ENCODE measurements around the gene VAPA.
A peak's percentile ranks its signal among the peaks of the same experiment; 100 is the strongest.
"Not testable (repeated sequence)": the region's sequence is repeated elsewhere in the genome, so short reads cannot be mapped to it uniquely, and the experiment has no call there.

The VAPA gene

DNA sequence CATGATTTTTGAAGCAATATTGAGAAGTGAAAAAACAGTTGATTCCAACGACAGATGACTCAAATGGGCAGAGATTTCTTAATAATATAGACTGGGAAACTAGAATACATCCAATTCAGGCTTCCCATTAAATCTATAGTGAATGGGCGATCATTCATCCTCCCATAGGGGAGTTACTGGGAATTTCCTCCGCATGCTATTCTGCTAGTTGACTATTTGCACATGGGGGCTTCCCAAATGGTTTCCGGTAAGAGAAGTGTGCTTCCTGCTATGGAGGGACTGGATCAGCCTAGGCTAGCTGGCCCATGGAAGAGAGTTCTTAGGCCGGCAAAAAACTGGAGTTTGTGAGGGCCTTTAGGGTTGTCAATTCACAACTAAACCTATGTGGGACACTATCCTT is 2.6 kb upstream of the VAPA start:
- Histone ChIP-seq H3K27me3 (ENCODE audit: insufficient read depth, poor library complexity, severe bottlenecking) (no peaks in the 10 kb centered on the region), H3K27ac (replicated peaks) (no peak overlapping the region), H3K4me3 (replicated peaks; ENCODE audit: insufficient read depth, low read length) (no peak overlapping the region)
- DNase-seq (ENCODE audit: low read depth in 1 of 2, low spot score in 1 of 2): no peak
- TF ChIP-seq GABPA (IDR thresholded peaks at IDR 0.05; ENCODE audit: low read depth) (no peak), SPI1 (IDR thresholded peaks at IDR 0.05; ENCODE audit: borderline replicate concordance, low read depth) (no peak), POLR2AphosphoS5 (IDR thresholded peaks at IDR 0.05; ENCODE audit: low read depth) (no peak)
- TF ChIP-seq, protein P1, sequence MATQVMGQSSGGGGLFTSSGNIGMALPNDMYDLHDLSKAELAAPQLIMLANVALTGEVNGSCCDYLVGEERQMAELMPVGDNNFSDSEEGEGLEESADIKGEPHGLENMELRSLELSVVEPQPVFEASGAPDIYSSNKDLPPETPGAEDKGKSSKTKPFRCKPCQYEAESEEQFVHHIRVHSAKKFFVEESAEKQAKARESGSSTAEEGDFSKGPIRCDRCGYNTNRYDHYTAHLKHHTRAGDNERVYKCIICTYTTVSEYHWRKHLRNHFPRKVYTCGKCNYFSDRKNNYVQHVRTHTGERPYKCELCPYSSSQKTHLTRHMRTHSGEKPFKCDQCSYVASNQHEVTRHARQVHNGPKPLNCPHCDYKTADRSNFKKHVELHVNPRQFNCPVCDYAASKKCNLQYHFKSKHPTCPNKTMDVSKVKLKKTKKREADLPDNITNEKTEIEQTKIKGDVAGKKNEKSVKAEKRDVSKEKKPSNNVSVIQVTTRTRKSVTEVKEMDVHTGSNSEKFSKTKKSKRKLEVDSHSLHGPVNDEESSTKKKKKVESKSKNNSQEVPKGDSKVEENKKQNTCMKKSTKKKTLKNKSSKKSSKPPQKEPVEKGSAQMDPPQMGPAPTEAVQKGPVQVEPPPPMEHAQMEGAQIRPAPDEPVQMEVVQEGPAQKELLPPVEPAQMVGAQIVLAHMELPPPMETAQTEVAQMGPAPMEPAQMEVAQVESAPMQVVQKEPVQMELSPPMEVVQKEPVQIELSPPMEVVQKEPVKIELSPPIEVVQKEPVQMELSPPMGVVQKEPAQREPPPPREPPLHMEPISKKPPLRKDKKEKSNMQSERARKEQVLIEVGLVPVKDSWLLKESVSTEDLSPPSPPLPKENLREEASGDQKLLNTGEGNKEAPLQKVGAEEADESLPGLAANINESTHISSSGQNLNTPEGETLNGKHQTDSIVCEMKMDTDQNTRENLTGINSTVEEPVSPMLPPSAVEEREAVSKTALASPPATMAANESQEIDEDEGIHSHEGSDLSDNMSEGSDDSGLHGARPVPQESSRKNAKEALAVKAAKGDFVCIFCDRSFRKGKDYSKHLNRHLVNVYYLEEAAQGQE (IDR thresholded peaks at IDR 0.05; ENCODE audit: insufficient replicate concordance, low read depth): no peak
- TF ChIP-seq, protein P2, sequence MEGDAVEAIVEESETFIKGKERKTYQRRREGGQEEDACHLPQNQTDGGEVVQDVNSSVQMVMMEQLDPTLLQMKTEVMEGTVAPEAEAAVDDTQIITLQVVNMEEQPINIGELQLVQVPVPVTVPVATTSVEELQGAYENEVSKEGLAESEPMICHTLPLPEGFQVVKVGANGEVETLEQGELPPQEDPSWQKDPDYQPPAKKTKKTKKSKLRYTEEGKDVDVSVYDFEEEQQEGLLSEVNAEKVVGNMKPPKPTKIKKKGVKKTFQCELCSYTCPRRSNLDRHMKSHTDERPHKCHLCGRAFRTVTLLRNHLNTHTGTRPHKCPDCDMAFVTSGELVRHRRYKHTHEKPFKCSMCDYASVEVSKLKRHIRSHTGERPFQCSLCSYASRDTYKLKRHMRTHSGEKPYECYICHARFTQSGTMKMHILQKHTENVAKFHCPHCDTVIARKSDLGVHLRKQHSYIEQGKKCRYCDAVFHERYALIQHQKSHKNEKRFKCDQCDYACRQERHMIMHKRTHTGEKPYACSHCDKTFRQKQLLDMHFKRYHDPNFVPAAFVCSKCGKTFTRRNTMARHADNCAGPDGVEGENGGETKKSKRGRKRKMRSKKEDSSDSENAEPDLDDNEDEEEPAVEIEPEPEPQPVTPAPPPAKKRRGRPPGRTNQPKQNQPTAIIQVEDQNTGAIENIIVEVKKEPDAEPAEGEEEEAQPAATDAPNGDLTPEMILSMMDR (IDR thresholded peaks at IDR 0.05; ENCODE audit: insufficient read depth, low read length): no peak

DNA sequence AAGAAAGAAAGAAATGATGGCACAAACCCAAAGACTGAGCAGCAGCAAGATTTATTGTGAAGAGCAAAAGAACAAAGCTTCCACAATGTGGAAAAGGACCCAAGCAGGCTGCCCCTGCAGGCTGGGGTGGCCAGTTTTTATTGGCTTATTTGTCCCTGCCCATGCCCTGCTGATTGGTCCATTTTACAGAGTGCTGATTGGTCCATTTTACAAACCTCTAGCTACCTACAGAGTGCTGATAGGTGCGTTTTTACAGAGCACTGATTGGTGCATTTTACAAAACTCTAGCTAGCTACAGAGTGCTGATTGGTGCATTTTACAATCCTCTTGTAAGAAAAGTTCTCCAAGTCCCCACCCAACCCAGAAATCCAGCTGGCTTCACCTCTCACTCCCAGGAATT is 1.5 kb upstream of the VAPA start:
- not testable (repeated sequence) for H3K27ac ChIP-seq (replicated peaks); H3K27me3 ChIP-seq (ENCODE audit: insufficient read depth, poor library complexity, severe bottlenecking); DNase-seq (ENCODE audit: low read depth in 1 of 2, low spot score in 1 of 2); H3K4me3 ChIP-seq (replicated peaks; ENCODE audit: insufficient read depth, low read length)

DNA sequence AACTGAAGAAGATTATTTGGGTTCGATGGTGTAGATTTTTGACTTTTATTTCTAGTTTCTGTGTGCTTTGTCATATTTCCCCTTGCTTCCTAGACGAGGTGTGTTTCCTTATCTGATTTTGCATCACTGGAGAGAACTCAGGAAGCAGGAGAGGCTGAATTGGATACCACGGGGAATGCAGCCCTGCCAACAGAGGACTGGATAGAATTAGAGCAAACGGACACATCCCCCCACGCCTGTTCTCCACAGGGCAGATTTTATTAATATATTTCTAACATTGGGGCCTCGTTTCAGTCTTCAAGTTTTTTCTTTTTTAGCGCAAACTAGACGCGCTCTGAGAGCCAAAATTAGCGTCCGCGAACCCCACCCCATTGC is 678 bp upstream of the VAPA start:
- Histone ChIP-seq H3K27me3 (ENCODE audit: insufficient read depth, poor library complexity, severe bottlenecking) (no peaks in the 10 kb centered on the region), H3K27ac (replicated peaks) (peak overlapping the region; percentile 88), H3K4me3 (replicated peaks; ENCODE audit: insufficient read depth, low read length) (peak overlapping the region; percentile 75)
- TF ChIP-seq, protein P2 (IDR thresholded peaks at IDR 0.05; ENCODE audit: insufficient read depth, low read length): no peak
- TF ChIP-seq GABPA (IDR thresholded peaks at IDR 0.05; ENCODE audit: low read depth) (no peak), SPI1 (IDR thresholded peaks at IDR 0.05; ENCODE audit: borderline replicate concordance, low read depth) (no peak), POLR2AphosphoS5 (IDR thresholded peaks at IDR 0.05; ENCODE audit: low read depth) (no peak)
- TF ChIP-seq, protein P1 (IDR thresholded peaks at IDR 0.05; ENCODE audit: insufficient replicate concordance, low read depth): no peak
- no peak for DNase-seq (ENCODE audit: low read depth in 1 of 2, low spot score in 1 of 2)

DNA sequence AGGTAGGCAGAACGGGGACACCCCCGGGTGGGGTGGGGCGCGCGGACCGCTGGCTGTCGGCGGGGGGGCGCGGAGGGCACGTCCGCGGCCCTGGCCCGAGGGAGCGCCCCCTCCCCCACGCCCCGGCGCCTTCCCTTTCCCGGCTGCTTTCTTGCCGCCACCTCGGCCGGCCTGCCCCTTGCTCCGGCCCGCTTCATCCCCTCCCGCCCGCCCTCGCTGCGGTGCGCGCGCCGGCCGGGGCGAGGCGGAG is 443 bp downstream of the VAPA start:
- TF ChIP-seq GABPA (IDR thresholded peaks at IDR 0.05; ENCODE audit: low read depth): no peak
- TF ChIP-seq, protein P1 (IDR thresholded peaks at IDR 0.05; ENCODE audit: insufficient replicate concordance, low read depth): peak; percentile 6
- Histone ChIP-seq H3K27ac (replicated peaks) (peak overlapping the region; percentile 88), H3K4me3 (replicated peaks; ENCODE audit: insufficient read depth, low read length) (peak overlapping the region; percentile 75), H3K27me3 (ENCODE audit: insufficient read depth, poor library complexity, severe bottlenecking) (no peaks in the 10 kb centered on the region)
- no peak for DNase-seq (ENCODE audit: low read depth in 1 of 2, low spot score in 1 of 2)
